Measurements from ENCODE around the gene PKNOX2. TPM values are rescaled to one million over a fixed set of nuclear protein-coding genes. Genes with fewer than 3 reads are reported as not detected.

The PKNOX2 gene
- total and polyA plus RNA-seq, 2 of the 8 experiments (the other 6 are each of a cell fraction or from before 2014, with no cell fraction given), result 2.0 TPM

DNA sequence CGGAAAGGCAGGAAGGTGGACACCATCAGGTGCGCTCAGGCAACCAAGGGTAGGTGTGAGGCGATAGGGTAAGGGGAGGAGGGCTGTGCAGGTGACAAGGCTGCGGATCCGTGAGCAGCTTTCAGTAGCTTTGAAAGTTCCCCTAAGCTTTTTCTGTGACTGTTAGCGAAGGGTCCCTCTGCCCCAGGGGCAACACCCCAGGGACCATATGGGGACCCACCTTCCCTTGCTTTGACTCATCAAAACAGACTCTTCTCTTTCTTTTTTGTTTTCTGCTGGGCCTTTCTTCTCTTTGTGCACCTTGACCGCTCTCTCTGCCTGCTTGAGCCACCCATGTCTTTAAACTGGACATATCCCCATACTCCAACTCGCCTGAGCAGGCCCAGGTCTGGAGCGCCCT, 194.6 kb downstream of the PKNOX2 start:
- CTCF ChIA-PET (ENCODE audit: partially characterized antibody), result interaction anchor here (1.2 to 25.6 kb wide), 7 partner anchors 9 to 277 kb away, joined by 3 to 486 read pairs (median 223); no protein-coding TSS in a partner anchor
- Histone ChIP-seq H3K36me3 (ENCODE audit: control insufficient read depth in 2 of 4, insufficient read depth in 4 of 4, low read length in 3 of 4) (no peaks in the 10 kb centered on the region), H2BK5ac (ENCODE audit: low read depth, low read length) (0 out of 2 replicates have a peak overlapping the region, but pooled peaks have one; percentile 10)

More for the DNA sequence above, 194.6 kb downstream of the PKNOX2 start:
- Histone ChIP-seq H3K4ac (replicated peaks; ENCODE audit: insufficient read length, low read depth, low read length) (no peak overlapping the region), H3K4me3 (ENCODE audit: extremely low read depth in 1 of 4, insufficient read depth in 2 of 4, low read depth in 3 of 4, low read length in 4 of 4) (no peak overlapping the region), H3K23ac (ENCODE audit: insufficient read length) (no peak overlapping the region), H4K5ac (ENCODE audit: insufficient read length, low read depth, low read length) (no peak overlapping the region), H4K8ac (ENCODE audit: extremely low read depth, insufficient read depth, low read length) (no peak overlapping the region), H3K23me2 (ENCODE audit: low read depth, low read length) (no peaks in the 10 kb centered on the region), H3K18ac (ENCODE audit: extremely low read depth, low read length) (no peak overlapping the region), H3K27me3 (replicated peaks in 1 of 4; ENCODE audit: control insufficient read depth in 3 of 4, extremely low read depth in 1 of 4, insufficient read depth in 3 of 4, low read length in 3 of 4) (no peaks in the 10 kb centered on the region), H2AFZ (ENCODE audit: low read length) (no peak overlapping the region), H2BK15ac (ENCODE audit: low read length) (peak overlapping the region; percentile 88; the same call in 1 of the 2 replicates), H4K20me1 (replicated peaks in 1 of 2; ENCODE audit: control insufficient read depth in 1 of 2, insufficient read depth in 2 of 2, low read length in 2 of 2) (no peaks in the 10 kb centered on the region), H3K14ac (ENCODE audit: insufficient read length) (no peak overlapping the region), H3K27ac (ENCODE audit: low read depth, low read length) (no peak overlapping the region), H2BK12ac (ENCODE audit: low read depth, low read length) (peak overlapping the region; percentile 12; the same call in 1 of the 2 replicates), H4K91ac (replicated peaks; ENCODE audit: insufficient read length, low read length) (no peak overlapping the region), H3K79me1 (ENCODE audit: low read depth, low read length) (no peaks in the 10 kb centered on the region), H3K4me1 (replicated peaks in 1 of 4; ENCODE audit: control insufficient read depth in 3 of 4, insufficient read depth in 4 of 4, low read length in 3 of 4) (peaks cover 0 to 2% (median 0%) of the 10 kb centered on the region in 4 experiments; a peak in 1 of 7 replicates), H3K4me2 (ENCODE audit: insufficient read depth in 1 of 2, low read depth in 2 of 2, low read length in 2 of 2) (no peak overlapping the region), H2AK5ac (ENCODE audit: low read depth, low read length) (no peak overlapping the region), H2BK120ac (replicated peaks; ENCODE audit: low read depth, low read length) (no peak overlapping the region), H2BK20ac (ENCODE audit: low read length) (no peak overlapping the region), H3K9me3 (ENCODE audit: insufficient read depth in 2 of 2, low read depth in 1 of 2, low read length in 1 of 2) (no peaks in the 10 kb centered on the region), H3K79me2 (ENCODE audit: control insufficient read depth in 1 of 2, insufficient read depth in 2 of 2, low read length in 2 of 2) (no peaks in the 10 kb centered on the region), H3K9ac (replicated peaks in 1 of 4; ENCODE audit: extremely low read depth in 1 of 4, low read depth in 3 of 4, low read length in 3 of 4) (no peak overlapping the region), H3K56ac (replicated peaks; ENCODE audit: insufficient read length, low read depth, low read length) (no peak overlapping the region)
- POLR2A ChIA-PET (ENCODE audit: partially characterized antibody), result interaction anchor here (0.8 kb wide), 1 partner anchor 11 kb away, joined by 3 read pairs; no protein-coding TSS in a partner anchor
- no peak for TF ChIP-seq RFX5 (IDR thresholded peaks at IDR 0.05; ENCODE audit: borderline replicate concordance, low read depth, low read length)
- no peak for TF ChIP-seq SIX5 (IDR thresholded peaks at IDR 0.05; ENCODE audit: low read depth, low read length)
- TF ChIP-seq, protein P1, sequence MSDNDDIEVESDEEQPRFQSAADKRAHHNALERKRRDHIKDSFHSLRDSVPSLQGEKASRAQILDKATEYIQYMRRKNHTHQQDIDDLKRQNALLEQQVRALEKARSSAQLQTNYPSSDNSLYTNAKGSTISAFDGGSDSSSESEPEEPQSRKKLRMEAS (IDR thresholded peaks at IDR 0.05), result no peak
- no peak for TF ChIP-seq BACH1 (IDR thresholded peaks at IDR 0.05; ENCODE audit: low read length)
- TF ChIP-seq NANOG (IDR thresholded peaks at IDR 0.05; ENCODE audit: insufficient read depth, low read depth, low read length, poor library complexity, severe bottlenecking), result no peak
- TF ChIP-seq CTBP2 (IDR thresholded peaks at IDR 0.05; ENCODE audit: borderline replicate concordance, insufficient read depth, insufficient read length, low read length), result no peak
- no peak for TF ChIP-seq POU5F1 (IDR thresholded peaks at IDR 0.05; ENCODE audit: low read depth, low read length)
- no peak for DNase-seq (ENCODE audit: low read depth in 1 of 2, low spot score in 2 of 2)
- 90% methylated on average over 9 of the region's 9 CpGs; no CpG with 5 or more reads in 1 of the 2 experiments for WGBS, 2 experiments (ENCODE audit: extremely low coverage in 1 of 2, insufficient coverage in 1 of 2, insufficient read length in 1 of 2, insufficient replicate concordance in 2 of 2, low coverage in 1 of 2, low lambda C conversion rate in 2 of 2, missing lambda C conversion rate in 1 of 2)
- no peak for FAIRE-seq

Data from H1 (cell line).